Measurements from ENCODE around the gene PRDM11.

DNA sequence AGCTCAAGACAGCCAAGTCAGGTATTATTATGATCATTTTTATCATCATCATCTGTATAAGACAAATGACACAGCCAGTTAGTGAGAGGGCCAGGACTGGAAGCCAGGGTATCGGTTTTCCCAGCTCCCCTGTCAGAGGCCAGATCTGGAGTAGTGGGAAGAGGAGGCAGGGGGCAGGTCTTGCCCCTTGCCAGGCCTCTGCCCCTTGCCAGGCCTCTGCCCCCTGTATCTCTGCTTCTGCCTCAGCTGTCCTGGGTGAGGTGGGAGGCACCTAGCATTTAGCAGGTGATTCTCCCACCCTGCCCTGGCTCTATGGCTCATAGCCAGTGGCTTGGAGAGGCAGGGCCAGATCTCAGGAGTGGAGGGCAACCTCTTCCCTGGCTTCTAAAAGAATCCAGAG is 67.3 kb downstream of the PRDM11 start:
- TF ChIP-seq, protein P1, sequence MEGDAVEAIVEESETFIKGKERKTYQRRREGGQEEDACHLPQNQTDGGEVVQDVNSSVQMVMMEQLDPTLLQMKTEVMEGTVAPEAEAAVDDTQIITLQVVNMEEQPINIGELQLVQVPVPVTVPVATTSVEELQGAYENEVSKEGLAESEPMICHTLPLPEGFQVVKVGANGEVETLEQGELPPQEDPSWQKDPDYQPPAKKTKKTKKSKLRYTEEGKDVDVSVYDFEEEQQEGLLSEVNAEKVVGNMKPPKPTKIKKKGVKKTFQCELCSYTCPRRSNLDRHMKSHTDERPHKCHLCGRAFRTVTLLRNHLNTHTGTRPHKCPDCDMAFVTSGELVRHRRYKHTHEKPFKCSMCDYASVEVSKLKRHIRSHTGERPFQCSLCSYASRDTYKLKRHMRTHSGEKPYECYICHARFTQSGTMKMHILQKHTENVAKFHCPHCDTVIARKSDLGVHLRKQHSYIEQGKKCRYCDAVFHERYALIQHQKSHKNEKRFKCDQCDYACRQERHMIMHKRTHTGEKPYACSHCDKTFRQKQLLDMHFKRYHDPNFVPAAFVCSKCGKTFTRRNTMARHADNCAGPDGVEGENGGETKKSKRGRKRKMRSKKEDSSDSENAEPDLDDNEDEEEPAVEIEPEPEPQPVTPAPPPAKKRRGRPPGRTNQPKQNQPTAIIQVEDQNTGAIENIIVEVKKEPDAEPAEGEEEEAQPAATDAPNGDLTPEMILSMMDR (IDR thresholded peaks at IDR 0.05; ENCODE audit: control extremely low read depth in 1 of 3, insufficient read depth in 1 of 3, low read depth in 1 of 3, low read length in 3 of 3), result no peak
- no peak for TF ChIP-seq SIRT6 (IDR thresholded peaks at IDR 0.05; ENCODE audit: low read length)
- TF ChIP-seq, protein P2, sequence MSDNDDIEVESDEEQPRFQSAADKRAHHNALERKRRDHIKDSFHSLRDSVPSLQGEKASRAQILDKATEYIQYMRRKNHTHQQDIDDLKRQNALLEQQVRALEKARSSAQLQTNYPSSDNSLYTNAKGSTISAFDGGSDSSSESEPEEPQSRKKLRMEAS (IDR thresholded peaks at IDR 0.05), result no peak
- TF ChIP-seq TEAD4 (IDR thresholded peaks at IDR 0.05; ENCODE audit: low read depth, low read length), result no peak
- TF ChIP-seq POLR2A (IDR thresholded peaks at IDR 0.05; ENCODE audit: control extremely low read depth in 1 of 2, low read depth in 2 of 2, low read length in 2 of 2), result no peak
- no peak for TF ChIP-seq NRF1 (IDR thresholded peaks at IDR 0.05; ENCODE audit: low read depth, low read length)
- TF ChIP-seq SP1 (IDR thresholded peaks at IDR 0.05; ENCODE audit: low read depth, low read length), result no peak
- no peak for TF ChIP-seq POLR2AphosphoS5 (IDR thresholded peaks at IDR 0.05; ENCODE audit: low read depth, low read length)
- TF ChIP-seq, protein P3, sequence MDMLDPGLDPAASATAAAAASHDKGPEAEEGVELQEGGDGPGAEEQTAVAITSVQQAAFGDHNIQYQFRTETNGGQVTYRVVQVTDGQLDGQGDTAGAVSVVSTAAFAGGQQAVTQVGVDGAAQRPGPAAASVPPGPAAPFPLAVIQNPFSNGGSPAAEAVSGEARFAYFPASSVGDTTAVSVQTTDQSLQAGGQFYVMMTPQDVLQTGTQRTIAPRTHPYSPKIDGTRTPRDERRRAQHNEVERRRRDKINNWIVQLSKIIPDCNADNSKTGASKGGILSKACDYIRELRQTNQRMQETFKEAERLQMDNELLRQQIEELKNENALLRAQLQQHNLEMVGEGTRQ (IDR thresholded peaks at IDR 0.05; ENCODE audit: low read length), result no peak
- no peak for TF ChIP-seq SUZ12 (IDR thresholded peaks at IDR 0.05; ENCODE audit: low read length)
- TF ChIP-seq YY1 (IDR thresholded peaks at IDR 0.05; ENCODE audit: low read depth, low read length), result no peak
- TF ChIP-seq TAF1 (IDR thresholded peaks at IDR 0.05; ENCODE audit: low read depth, low read length), result no peak
- TF ChIP-seq SRF (IDR thresholded peaks at IDR 0.05; ENCODE audit: low read depth, low read length), result no peak

All from H1 (cell line).